ENCODE data around the gene CILP2.

- TF ChIP-seq CTCF (IDR thresholded peaks at IDR 0.05), result peak in 2 of 3 donors; percentile 33 to 34
- no peak for TF ChIP-seq POLR2A (IDR thresholded peaks at IDR 0.05)
Measured at GRCh38 chr19:19554074-19555023, 16.3 kb downstream of the CILP2 start.
